Activated CD4-positive, alpha-beta T cell treated with anti-CD3 and anti-CD28 coated beads, Interleukin-2, amount 10 ng/mL, durations not matched to agents 24 days and 14 days (primary cell): ENCODE results near the gene ECEL1. TPM values are rescaled to one million over a fixed set of nuclear protein-coding genes. Genes with fewer than 3 reads are reported as not detected.
"Not testable (repeated sequence)": the region's sequence is repeated elsewhere in the genome, so short reads cannot be mapped to it uniquely, and the experiment has no call there.

Experiments
- DNase-seq: peaks from one replicate; pipeline ENCODE4 v3.0.0; 2022
- H3K27ac Mint-ChIP-seq: one replicate; pipeline ENCODE4 v1.8.0; 2022; ENCODE audit warnings: mild to moderate bottlenecking, mixed read lengths
- H3K27me3 Mint-ChIP-seq: one replicate; pipeline ENCODE4 v1.8.0; 2022; ENCODE audit warnings: mixed read lengths
- H3K36me3 Mint-ChIP-seq: one replicate; pipeline ENCODE4 v1.8.0; 2022; ENCODE audit warnings: low read depth, mild to moderate bottlenecking, mixed read lengths
- H3K4me1 Mint-ChIP-seq: one replicate; pipeline ENCODE4 v1.8.0; 2021; ENCODE audit warnings: mixed read lengths
- H3K4me3 Mint-ChIP-seq: one replicate; pipeline ENCODE4 v1.8.0; 2022; ENCODE audit warnings: mild to moderate bottlenecking, moderate library complexity, mixed read lengths
- H3K9me3 Mint-ChIP-seq: one replicate; pipeline ENCODE4 v1.8.0; 2021; ENCODE audit warnings: mixed read lengths
- intact Hi-C: fragments of 100-400 bp; cut with micrococcal nuclease; formaldehyde crosslinking; loops from one replicate; pipeline ENCODE4 v1.15.1; 2023
- total RNA-seq: library from RNA; stranded (reverse); gene quantifications from 2 replicates; pipeline ENCODE4 v1.2.3, GENCODE V29; 2022

The ECEL1 gene
- total RNA-seq: 0.19 TPM in 1 of 2 replicates, not detected in the other

GRCh38 chr2:232487385-232488096 lies at the start of gene ECEL1:
Gene ECEL1, minus strand, starts transcription at chr2:232487834. Its CDS starts 1,181 bp downstream, at chr2:232486653.
- intact Hi-C loops: loop anchor here (10.0 kb wide), 1 partner anchor 73 kb away; no protein-coding TSS in a partner anchor
- no peak within 1 kb of the TSS for H3K4me3 Mint-ChIP-seq
- H3K9me3 Mint-ChIP-seq: no peaks in the 10 kb centered on the region
- DNase-seq: no peak
- peaks cover 4% of the 10 kb centered on the region for H3K4me1 Mint-ChIP-seq
- H3K27me3 Mint-ChIP-seq: peaks cover 39% of the 10 kb centered on the region
- H3K36me3 Mint-ChIP-seq: no peaks in the 10 kb centered on the region
- no peak within 1 kb of the TSS for H3K27ac Mint-ChIP-seq

DNA sequence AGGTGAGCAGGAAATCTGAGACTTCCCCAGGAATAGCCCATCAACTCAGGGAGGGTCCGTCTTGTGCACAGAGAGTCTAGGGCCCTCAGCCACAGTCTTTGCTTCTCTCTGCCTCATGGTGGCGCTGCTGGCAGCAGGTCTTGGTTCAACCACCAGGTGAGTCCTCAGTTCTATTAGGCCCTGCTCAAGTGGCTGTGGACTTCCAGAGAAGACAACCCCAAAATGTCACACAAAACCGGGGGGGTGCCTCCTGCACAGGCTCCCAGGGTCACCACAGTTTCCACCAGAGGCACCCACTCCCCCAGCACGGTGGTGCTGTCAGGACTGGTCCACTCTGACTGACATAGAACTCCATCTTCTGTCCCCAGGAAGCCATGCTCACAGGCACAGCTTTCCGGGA lies 49.4 kb upstream of the ECEL1 start:
- no peaks in the 10 kb centered on the region for H3K9me3 Mint-ChIP-seq
- H3K27ac Mint-ChIP-seq: no peak overlapping the region
- H3K4me1 Mint-ChIP-seq: peaks cover 2% of the 10 kb centered on the region
- H3K4me3 Mint-ChIP-seq: no peak overlapping the region
- DNase-seq: peak; percentile 64
- H3K27me3 Mint-ChIP-seq: peaks cover 5% of the 10 kb centered on the region
- H3K36me3 Mint-ChIP-seq: no peaks in the 10 kb centered on the region
- intact Hi-C loops: no loop called here

DNA sequence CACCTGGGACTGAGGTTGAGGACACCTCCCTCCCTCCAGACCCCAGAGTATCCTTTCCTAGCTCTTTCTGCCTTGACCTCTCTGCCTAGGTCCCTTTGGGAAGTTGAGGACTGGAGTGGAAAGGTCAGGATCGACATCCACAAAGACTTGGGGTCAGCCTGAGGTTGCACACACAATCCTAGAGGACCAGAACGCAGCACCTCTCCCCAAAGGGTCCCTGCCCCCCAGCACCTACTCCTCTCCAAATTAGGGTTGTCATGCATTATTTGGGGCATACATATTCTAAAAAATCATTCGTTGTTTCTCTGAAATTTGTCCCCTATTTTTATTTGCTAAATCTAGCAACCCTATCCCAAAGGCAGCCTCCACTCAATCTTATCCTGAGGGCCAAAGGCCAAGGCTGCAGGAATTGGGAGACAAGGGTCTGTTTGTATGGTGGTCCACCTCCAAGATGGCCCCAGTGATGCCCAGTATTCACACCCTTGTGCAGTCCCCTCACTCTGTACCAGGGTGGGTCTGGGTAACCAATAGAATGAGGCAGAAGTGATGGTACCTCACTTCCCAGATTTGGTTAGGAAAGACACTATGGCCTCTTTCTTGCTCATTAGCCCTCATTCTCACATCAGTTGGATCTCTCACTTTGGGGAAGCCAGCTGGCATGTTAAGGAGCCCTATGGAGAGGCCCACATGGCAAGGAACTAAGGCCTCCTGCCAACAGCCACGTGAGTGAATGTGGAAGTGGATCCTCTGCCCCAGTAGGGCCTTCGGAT lies 48.3 kb upstream of the ECEL1 start:
- Mint-ChIP-seq H3K9me3 (no peaks in the 10 kb centered on the region), H3K27me3 (peaks cover 5% of the 10 kb centered on the region), H3K27ac (no peak overlapping the region), H3K4me3 (no peak overlapping the region), H3K36me3 (no peaks in the 10 kb centered on the region), H3K4me1 (peaks cover 2% of the 10 kb centered on the region)
- intact Hi-C loops: no loop called here
- DNase-seq: no peak

DNA sequence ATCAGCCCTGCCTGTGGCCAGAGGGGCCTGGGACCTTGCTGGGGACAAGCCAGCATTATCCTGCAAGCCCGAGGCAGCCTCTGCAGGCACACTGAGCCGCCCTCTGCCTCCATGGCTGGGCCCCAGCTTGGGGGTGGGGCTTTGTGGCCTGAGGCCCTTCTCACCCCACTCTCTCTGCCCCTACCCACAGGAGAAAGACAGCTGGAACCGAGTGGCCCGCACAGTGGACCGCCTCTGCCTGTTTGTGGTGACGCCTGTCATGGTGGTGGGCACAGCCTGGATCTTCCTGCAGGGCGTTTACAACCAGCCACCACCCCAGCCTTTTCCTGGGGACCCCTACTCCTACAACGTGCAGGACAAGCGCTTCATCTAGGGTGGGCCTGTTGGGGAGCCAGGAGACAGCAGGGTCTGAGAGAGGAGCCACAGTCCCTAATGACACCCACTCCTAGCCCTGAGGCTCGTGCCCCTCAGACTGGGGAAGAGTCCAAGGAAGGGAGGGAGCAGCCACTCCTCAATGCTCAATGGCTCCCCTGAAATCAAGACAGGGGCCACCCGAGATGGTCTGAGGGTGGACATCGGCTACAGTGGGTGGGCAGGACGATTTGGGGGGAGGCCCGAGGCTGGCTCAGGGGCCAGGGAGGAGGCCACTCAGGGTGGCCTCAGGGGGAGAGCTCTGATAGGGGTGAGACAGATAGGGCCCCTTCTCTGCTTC lies 47.5 kb upstream of the ECEL1 start:
- Mint-ChIP-seq H3K4me3 (no peak overlapping the region), H3K36me3 (no peaks in the 10 kb centered on the region), H3K27me3 (peaks cover 5% of the 10 kb centered on the region), H3K9me3 (no peaks in the 10 kb centered on the region), H3K27ac (no peak overlapping the region), H3K4me1 (peaks cover 2% of the 10 kb centered on the region)
- intact Hi-C loops: no loop called here
- DNase-seq: no peak

DNA sequence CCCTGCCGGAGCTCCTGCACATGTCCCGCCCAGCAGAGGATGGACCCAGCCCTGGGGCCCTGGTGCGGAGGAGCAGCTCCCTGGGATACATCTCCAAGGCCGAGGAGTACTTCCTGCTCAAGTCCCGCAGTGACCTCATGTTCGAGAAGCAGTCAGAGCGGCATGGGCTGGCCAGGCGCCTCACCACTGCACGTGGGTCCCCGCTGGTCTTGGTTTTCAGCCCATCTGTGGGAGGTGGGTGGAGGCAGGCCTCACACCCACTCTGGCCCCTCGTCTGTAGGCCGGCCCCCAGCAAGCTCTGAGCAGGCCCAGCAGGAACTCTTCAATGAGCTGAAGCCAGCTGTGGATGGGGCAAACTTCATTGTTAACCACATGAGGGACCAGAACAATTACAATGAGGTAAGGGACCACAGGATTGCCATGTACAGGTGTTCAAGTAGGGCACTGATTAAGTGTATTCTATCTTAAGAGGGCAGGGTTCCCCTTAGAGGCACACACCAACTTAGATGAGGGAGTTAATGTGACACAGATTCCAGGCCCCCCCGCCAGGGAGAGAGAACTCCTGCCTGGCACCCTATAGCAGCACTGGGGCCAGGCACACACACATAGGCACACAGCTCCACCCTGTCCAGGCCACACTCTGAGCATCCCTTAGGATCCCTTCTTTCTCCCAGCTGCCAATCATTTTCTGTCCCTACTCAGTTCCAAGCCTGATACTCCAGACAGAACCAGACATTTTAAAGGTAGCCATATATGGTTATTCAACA lies 46.5 kb upstream of the ECEL1 start:
- no peak overlapping the region for H3K27ac Mint-ChIP-seq
- intact Hi-C loops: no loop called here
- no peaks in the 10 kb centered on the region for H3K9me3 Mint-ChIP-seq
- H3K36me3 Mint-ChIP-seq: no peaks in the 10 kb centered on the region
- H3K27me3 Mint-ChIP-seq: peaks cover 5% of the 10 kb centered on the region
- H3K4me1 Mint-ChIP-seq: peaks cover 2% of the 10 kb centered on the region
- DNase-seq: no peak
- H3K4me3 Mint-ChIP-seq: no peak overlapping the region

DNA sequence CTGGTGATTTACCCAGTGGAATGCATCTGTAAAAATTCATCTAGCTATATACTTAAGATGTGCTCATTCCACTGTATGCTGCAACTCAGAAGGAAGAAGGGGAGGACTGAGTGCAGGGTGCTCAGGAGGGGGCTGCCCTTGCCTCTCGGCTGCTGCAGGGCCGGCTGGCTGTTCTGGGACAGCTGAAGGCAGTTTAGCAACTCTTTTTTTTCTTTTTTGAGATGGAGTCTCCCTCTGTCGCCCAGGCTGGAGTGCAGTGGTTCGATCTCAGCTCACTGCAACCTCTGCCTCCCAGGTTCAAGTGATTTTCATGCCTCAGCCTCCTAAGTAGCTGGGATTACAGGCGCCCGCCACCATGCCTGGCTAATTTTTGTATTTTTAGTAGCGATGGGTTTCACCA lies 45.2 kb upstream of the ECEL1 start:
- DNase-seq, H3K9me3 Mint-ChIP-seq, H3K27ac Mint-ChIP-seq, H3K4me1 Mint-ChIP-seq, H3K36me3 Mint-ChIP-seq, intact Hi-C loops, H3K4me3 Mint-ChIP-seq, H3K27me3 Mint-ChIP-seq: not testable (repeated sequence)

DNA sequence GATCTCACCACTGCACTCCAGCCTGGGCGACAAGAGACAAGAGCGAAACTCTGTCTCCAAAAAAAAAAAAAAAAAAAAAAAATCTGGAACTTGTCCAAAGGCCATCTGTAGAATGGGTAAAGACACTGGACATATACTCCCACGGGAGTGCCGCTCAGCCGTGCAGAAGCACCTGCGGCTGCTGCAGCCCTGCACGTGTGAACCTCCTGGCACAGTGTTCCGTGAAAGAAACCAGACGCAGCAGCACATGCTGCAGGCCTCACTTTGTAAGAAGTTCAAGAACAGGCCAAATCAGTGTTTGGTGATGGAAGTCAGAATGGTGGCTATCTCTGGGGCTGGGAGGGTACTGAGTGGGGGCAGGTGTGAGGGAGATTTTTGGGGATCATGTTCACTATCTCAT lies 44.8 kb upstream of the ECEL1 start:
- peaks cover 6% of the 10 kb centered on the region for H3K4me1 Mint-ChIP-seq
- no peak for DNase-seq
- H3K36me3 Mint-ChIP-seq: no peaks in the 10 kb centered on the region
- no peak overlapping the region for H3K27ac Mint-ChIP-seq
- no peaks in the 10 kb centered on the region for H3K9me3 Mint-ChIP-seq
- no peak overlapping the region for H3K4me3 Mint-ChIP-seq
- intact Hi-C loops: no loop called here
- H3K27me3 Mint-ChIP-seq: peaks cover 4% of the 10 kb centered on the region

DNA sequence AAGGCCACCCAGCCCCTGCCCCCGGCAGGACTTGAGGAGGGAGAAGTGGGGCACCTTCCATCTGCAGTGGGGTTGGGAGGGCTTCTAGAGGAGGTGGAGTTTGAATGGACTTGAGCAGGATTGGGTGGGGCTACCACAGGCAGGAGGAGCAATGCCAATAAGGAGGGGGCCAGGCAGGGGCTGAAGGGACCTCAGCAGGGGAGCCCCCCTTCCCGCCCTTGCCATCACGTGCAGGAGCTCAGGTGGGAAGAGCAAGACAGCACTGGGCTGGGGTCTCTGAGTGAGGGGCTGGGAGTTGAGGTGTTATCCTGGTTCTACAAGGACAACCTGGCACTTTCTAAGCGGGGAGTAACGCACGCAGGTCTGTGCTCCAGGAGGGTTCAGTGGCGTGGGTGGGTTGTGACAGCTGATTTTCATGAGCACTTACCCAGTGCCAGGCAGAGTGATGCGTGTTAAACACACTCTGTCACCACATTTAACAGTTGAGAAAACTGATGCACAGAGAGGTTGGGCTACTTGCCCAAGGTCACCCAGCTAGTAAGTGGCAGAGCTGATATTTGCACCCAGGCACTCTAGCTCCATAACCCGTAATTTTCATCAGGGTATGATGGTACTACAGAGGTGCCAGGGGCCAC lies 43.1 kb upstream of the ECEL1 start:
- Mint-ChIP-seq H3K27me3 (peaks cover 9% of the 10 kb centered on the region), H3K36me3 (no peaks in the 10 kb centered on the region), H3K4me3 (no peak overlapping the region), H3K9me3 (no peaks in the 10 kb centered on the region), H3K27ac (no peak overlapping the region), H3K4me1 (peaks cover 6% of the 10 kb centered on the region)
- no peak for DNase-seq
- intact Hi-C loops: no loop called here

DNA sequence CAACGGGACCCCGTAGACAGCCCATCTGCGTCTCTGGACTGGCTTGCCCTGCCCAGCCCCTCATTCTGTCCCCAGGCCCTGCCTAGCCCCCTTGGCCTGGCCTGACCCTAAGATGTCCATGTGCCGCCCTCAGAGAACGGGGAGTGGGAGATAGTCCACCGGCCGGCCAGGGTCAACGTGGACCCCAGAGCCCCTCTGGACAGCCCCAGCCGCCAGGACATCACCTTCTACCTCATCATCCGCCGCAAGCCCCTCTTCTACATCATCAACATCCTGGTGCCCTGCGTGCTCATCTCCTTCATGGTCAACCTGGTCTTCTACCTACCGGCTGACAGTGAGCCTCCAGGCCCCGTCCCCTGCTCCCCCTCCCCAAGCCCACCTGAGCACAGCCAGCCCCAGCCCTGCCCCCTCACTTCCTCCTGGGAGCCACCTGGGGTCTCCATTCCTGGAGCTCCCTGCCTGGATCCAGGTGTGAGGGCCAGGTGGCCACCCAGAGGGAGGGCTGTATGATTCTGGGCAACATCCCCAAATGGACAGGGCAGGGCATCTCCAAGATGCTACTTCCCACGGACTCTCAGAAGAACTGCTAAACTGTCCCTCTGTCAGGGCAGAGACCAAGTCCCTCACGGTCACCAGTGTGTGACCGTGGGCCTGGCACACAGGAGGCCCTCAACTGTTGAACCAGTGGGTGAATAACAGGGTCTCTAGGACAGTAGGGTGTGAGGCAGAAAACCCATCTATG lies 42.3 kb upstream of the ECEL1 start:
- Mint-ChIP-seq H3K4me1 (peaks cover 6% of the 10 kb centered on the region), H3K27ac (no peak overlapping the region), H3K4me3 (no peak overlapping the region), H3K36me3 (no peaks in the 10 kb centered on the region), H3K9me3 (no peaks in the 10 kb centered on the region), H3K27me3 (peaks cover 9% of the 10 kb centered on the region)
- no peak for DNase-seq
- intact Hi-C loops: no loop called here

- Mint-ChIP-seq H3K4me1 (peaks cover 6% of the 10 kb centered on the region), H3K36me3 (no peaks in the 10 kb centered on the region), H3K9me3 (no peaks in the 10 kb centered on the region), H3K4me3 (no peak overlapping the region), H3K27me3 (peaks cover 16% of the 10 kb centered on the region), H3K27ac (no peak overlapping the region)
- intact Hi-C loops: no loop called here
- peak; percentile 59 for DNase-seq
These were observed 41.3 kb upstream of the ECEL1 start for GRCh38 chr2:232528746-232529460.

GRCh38 chr2:232527905-232528470 lies 40.4 kb upstream of the ECEL1 start:
- DNase-seq: no peak
- peaks cover 6% of the 10 kb centered on the region for H3K4me1 Mint-ChIP-seq
- H3K36me3 Mint-ChIP-seq: no peaks in the 10 kb centered on the region
- intact Hi-C loops: no loop called here
- no peak overlapping the region for H3K27ac Mint-ChIP-seq
- H3K4me3 Mint-ChIP-seq: no peak overlapping the region
- H3K9me3 Mint-ChIP-seq: no peaks in the 10 kb centered on the region
- peaks cover 21% of the 10 kb centered on the region for H3K27me3 Mint-ChIP-seq

GRCh38 chr2:232526372-232526941 lies 38.8 kb upstream of the ECEL1 start:
- Mint-ChIP-seq H3K4me1 (peaks cover 6% of the 10 kb centered on the region), H3K4me3 (no peak overlapping the region)
- intact Hi-C loops: no loop called here

More at GRCh38 chr2:232526372-232526941, 38.8 kb upstream of the ECEL1 start:
- no peak for DNase-seq
- H3K27me3 Mint-ChIP-seq: peaks cover 24% of the 10 kb centered on the region
- H3K9me3 Mint-ChIP-seq: no peaks in the 10 kb centered on the region
- H3K27ac Mint-ChIP-seq: no peak overlapping the region
- H3K36me3 Mint-ChIP-seq: no peaks in the 10 kb centered on the region
